ENCODE data around the gene HNMT. TPM values are rescaled to one million over a fixed set of nuclear protein-coding genes. Genes with fewer than 3 reads are reported as not detected.

The HNMT gene
- polyA plus RNA-seq, 1 donor from 2014 or later, result not detected

DNA sequence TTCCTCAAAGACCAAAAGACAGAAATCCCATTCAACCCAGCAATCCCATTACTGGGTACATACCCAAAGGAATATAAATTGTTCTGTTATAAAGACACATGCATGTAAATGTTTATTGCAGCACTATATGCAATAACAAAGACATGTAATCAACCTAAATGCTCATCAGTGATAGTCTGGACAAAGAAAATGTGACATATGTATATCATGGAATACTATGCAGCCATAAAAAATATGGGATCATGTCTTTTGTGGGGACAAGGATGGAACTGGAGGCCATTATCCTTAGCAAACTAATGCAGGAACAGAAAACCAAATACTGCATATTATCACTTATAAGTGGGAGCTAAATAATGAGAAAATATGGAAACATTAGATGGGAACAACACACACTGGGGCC lies 2.7 kb upstream of the HNMT start:
- H4K20me1 ChIP-seq (ENCODE audit: insufficient read depth), result no peaks in the 10 kb centered on the region
- no peaks in the 10 kb centered on the region for H3K9me3 ChIP-seq (ENCODE audit: low read length)
- H3K27me3 ChIP-seq (ENCODE audit: insufficient read depth, low read depth, low read length), result no peaks in the 10 kb centered on the region
- no peaks in the 10 kb centered on the region for H3F3A ChIP-seq (ENCODE audit: insufficient read depth, low read length, poor library complexity, severe bottlenecking)
- H2AFZ ChIP-seq (ENCODE audit: low read depth, low read length), result no peak overlapping the region
- no peak overlapping the region for H3K4me3 ChIP-seq (ENCODE audit: low read length)
- H3K9ac ChIP-seq (ENCODE audit: low read length), result no peak overlapping the region
- H3K9me2 ChIP-seq (ENCODE audit: insufficient read depth, low read length), result no peaks in the 10 kb centered on the region
- H3K4me2 ChIP-seq (ENCODE audit: low read length), result no peak overlapping the region
- TF ChIP-seq SMC3 (conservative IDR thresholded peaks at IDR 0.05; ENCODE audit: poor library complexity) (no peak), TAF1 (IDR thresholded peaks at IDR 0.05; ENCODE audit: low read depth) (no peak), EP300 (conservative IDR thresholded peaks at IDR 0.05; ENCODE audit: poor library complexity, severe bottlenecking) (no peak), RAD21 (conservative IDR thresholded peaks at IDR 0.05) (no peak), MXI1 (conservative IDR thresholded peaks at IDR 0.05; ENCODE audit: poor library complexity, severe bottlenecking) (no peak), EZH2 (IDR thresholded peaks at IDR 0.05; ENCODE audit: borderline replicate concordance, insufficient read depth, low read length, poor library complexity, severe bottlenecking) (no peak), POLR2AphosphoS5 (IDR thresholded peaks at IDR 0.05) (no peak)
- TF ChIP-seq, protein P1, sequence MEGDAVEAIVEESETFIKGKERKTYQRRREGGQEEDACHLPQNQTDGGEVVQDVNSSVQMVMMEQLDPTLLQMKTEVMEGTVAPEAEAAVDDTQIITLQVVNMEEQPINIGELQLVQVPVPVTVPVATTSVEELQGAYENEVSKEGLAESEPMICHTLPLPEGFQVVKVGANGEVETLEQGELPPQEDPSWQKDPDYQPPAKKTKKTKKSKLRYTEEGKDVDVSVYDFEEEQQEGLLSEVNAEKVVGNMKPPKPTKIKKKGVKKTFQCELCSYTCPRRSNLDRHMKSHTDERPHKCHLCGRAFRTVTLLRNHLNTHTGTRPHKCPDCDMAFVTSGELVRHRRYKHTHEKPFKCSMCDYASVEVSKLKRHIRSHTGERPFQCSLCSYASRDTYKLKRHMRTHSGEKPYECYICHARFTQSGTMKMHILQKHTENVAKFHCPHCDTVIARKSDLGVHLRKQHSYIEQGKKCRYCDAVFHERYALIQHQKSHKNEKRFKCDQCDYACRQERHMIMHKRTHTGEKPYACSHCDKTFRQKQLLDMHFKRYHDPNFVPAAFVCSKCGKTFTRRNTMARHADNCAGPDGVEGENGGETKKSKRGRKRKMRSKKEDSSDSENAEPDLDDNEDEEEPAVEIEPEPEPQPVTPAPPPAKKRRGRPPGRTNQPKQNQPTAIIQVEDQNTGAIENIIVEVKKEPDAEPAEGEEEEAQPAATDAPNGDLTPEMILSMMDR (IDR thresholded peaks at IDR 0.05; ENCODE audit: poor library complexity, severe bottlenecking), result no peak
- TF ChIP-seq, protein P2, sequence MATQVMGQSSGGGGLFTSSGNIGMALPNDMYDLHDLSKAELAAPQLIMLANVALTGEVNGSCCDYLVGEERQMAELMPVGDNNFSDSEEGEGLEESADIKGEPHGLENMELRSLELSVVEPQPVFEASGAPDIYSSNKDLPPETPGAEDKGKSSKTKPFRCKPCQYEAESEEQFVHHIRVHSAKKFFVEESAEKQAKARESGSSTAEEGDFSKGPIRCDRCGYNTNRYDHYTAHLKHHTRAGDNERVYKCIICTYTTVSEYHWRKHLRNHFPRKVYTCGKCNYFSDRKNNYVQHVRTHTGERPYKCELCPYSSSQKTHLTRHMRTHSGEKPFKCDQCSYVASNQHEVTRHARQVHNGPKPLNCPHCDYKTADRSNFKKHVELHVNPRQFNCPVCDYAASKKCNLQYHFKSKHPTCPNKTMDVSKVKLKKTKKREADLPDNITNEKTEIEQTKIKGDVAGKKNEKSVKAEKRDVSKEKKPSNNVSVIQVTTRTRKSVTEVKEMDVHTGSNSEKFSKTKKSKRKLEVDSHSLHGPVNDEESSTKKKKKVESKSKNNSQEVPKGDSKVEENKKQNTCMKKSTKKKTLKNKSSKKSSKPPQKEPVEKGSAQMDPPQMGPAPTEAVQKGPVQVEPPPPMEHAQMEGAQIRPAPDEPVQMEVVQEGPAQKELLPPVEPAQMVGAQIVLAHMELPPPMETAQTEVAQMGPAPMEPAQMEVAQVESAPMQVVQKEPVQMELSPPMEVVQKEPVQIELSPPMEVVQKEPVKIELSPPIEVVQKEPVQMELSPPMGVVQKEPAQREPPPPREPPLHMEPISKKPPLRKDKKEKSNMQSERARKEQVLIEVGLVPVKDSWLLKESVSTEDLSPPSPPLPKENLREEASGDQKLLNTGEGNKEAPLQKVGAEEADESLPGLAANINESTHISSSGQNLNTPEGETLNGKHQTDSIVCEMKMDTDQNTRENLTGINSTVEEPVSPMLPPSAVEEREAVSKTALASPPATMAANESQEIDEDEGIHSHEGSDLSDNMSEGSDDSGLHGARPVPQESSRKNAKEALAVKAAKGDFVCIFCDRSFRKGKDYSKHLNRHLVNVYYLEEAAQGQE (IDR thresholded peaks at IDR 0.05; ENCODE audit: borderline replicate concordance), result no peak
- no peak overlapping the region for H3K27ac ChIP-seq (ENCODE audit: low read length)
- no peaks in the 10 kb centered on the region for H3K36me3 ChIP-seq (ENCODE audit: insufficient read depth, low read length)
- H3K79me2 ChIP-seq (replicated peaks; ENCODE audit: insufficient read depth, low read length), result no peaks in the 10 kb centered on the region

DNA sequence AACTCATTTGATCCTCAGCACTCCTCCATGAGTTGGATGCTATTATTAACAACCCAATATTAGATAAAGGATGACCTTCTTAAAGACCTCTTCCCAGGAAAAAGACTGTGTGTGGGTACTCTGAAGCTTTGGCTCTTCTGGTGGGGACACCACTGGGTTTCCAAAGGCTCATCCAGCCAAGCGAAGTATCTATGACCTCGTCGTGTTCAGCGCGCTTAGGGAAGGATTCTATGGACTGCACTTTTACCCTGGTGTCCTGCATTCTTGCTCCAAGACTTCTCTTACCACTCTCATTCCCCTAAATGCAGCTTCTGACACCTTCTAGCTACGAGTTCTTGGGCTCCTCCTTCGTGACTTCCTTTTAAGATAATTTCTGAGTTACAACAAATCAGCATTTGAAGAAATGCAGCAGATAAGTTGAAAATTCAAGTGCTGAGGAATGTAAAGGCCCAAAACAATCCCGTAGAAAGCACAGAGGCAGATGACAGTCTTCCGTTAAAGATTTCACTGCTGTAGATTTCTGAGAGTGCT lies 673 bp upstream of the HNMT start:
- Histone ChIP-seq H3K27me3 (ENCODE audit: insufficient read depth, low read depth, low read length) (no peaks in the 10 kb centered on the region), H3K4me3 (ENCODE audit: low read length) (no peak overlapping the region), H2AFZ (ENCODE audit: low read depth, low read length) (no peak overlapping the region), H3K9ac (ENCODE audit: low read length) (no peak overlapping the region), H3K9me2 (ENCODE audit: insufficient read depth, low read length) (no peaks in the 10 kb centered on the region), H3K36me3 (ENCODE audit: insufficient read depth, low read length) (no peaks in the 10 kb centered on the region), H3K9me3 (ENCODE audit: low read length) (no peaks in the 10 kb centered on the region), H3K4me2 (ENCODE audit: low read length) (no peak overlapping the region), H4K20me1 (ENCODE audit: insufficient read depth) (no peaks in the 10 kb centered on the region), H3F3A (ENCODE audit: insufficient read depth, low read length, poor library complexity, severe bottlenecking) (no peaks in the 10 kb centered on the region), H3K79me2 (replicated peaks; ENCODE audit: insufficient read depth, low read length) (no peaks in the 10 kb centered on the region), H3K27ac (ENCODE audit: low read length) (no peak overlapping the region)
- TF ChIP-seq, protein P1 (IDR thresholded peaks at IDR 0.05; ENCODE audit: poor library complexity, severe bottlenecking), result no peak
- no peak for TF ChIP-seq MXI1 (conservative IDR thresholded peaks at IDR 0.05; ENCODE audit: poor library complexity, severe bottlenecking)
